Left hindlimb (tissue), 1 donor: ENCODE measurements around the gene MYBBP1A.

Source experiments
- DNase-seq: peaks from one replicate; pipeline ENCODE4 v3.0.0-alpha.2; 2018

MYBBP1A gene

DNA sequence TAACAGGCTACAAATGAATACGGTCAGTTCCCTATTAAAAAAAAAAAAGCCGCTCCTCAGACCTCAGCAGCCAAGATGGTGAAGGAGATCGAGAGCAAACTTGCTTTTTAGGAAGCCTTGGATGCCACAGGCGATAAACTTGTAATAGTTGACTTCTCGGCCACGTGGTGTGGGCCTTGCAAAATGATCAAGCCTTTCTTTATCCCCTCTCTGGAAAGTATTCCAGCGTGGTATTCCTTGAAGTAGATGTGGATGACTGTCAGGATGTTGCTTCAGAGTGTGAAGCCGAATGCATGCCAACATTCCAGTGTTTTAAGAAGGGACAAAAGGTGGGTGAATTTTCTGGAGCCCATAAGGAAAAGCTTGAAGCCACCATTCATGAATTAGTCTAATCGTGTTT lies 16.9 kb upstream of the MYBBP1A start:
- no peak for DNase-seq

- DNase-seq = no peak
Observed at GRCh38 chr17:4569591-4569990, 14.4 kb upstream of the MYBBP1A start.

GRCh38 chr17:4566785-4567184 lies 11.6 kb upstream of the MYBBP1A start:
- peak; percentile 54 for DNase-seq

- DNase-seq = peak; percentile 57
Observed at GRCh38 chr17:4565209-4566141, 10.3 kb upstream of the MYBBP1A start.

DNA sequence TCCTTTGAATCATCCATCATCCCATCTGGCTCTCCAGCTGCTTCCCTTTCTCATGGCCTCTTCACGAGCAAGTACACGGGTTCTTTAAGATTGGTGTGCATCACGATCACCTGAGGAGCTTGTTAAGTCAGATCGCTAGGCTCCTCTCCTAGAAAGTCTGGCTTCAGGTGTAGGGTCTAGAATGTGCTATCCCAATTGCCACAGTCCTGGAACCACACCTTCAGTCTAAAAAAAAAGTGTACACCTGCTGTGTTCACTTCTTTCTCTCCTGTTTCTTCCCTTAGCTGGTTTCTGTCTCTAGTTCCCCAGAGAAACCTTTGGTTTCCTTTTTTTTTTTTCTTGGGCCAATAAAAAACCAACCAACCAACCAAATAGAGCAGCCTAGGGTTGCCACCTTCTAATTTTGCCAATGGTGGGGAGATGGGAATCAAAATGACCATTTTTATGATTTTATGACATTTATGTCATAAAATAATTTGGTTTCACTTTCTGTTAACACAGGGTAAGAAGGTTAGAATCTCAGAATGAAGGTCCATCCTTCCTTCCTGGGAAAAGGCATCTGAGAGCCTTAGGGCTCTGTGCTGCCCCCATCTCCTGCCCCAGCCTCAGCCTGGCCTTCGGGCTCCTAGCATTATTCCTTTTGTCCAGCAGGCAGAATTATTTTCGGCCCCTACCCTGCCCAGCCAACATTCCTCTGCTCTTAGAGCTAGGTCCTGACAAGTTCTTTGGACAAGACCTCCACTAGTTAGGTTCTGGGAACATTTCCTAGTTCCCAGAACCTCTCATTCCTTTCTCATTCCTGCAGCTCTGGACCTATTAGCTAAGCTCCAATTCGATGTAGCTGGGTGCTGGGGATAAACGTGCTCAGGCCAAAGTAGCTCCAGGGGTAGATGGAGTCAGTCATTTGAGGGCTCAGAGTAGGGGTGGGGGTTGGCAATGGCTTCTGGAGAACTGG lies 7.1 kb upstream of the MYBBP1A start:
- DNase-seq = no peak

GRCh38 chr17:4560837-4561256 lies 5.7 kb upstream of the MYBBP1A start:
- DNase-seq = no peak

DNA sequence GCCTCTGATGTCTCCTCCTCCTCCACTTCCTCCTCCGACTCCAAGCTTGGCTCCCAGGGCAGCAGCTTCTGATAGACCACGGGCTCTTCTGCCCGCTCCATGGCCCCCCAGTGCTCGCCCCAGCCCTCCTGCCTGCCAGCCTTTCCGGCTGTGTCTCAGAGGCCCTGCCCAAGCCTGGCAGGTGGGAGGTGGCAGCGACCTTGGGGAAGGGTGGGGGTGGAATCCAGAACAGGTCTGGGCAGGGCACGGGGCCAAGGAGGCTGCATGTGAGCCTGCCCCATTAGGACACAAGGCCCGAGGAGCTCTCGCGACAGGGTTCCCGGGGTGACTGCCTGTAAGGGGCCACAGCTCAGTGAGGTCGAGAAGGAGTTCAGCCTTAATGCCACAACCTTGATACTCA lies 5.2 kb upstream of the MYBBP1A start, which contains the start of gene GGT6:
GGT6 (minus strand) TSS at position 157 of the 400 bp plus-strand sequence; CDS start at position 101, 56 bp downstream.
- no peak for DNase-seq

GRCh38 chr17:4559966-4560365 lies 4.8 kb upstream of the MYBBP1A start:
- no peak for DNase-seq

DNA sequence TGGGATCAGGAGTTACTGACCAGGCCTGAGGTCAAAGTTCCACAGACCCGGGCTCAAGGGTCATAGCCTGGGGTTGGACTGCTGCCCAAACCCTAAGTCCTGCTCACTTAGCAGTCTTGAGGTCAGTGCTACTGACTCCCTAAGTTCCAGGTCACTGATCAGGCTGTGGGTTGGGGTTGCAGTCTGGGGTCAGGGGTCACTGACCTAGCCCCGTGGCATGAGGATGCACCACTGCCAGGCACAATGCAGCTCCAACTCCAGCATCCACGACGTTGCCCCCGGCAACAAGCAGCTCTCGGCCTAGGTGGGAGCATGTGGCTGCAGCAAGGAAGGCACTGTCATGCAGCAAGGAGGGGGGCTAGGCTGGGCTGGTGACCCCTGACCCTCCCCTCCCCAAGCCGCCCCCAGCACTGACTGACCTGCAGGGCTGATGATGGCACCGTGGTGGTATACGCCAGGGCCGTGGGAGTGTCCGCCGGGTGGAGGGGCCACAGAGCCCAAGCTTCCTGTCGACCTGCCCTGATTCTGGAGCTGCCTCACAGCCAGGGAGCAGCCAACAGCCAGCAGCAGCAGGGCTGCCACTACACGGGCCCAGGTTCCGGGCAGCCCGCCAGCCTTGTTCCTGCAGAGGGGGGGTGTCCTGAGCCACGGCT lies 4.1 kb upstream of the MYBBP1A start:
- no peak for DNase-seq

DNA sequence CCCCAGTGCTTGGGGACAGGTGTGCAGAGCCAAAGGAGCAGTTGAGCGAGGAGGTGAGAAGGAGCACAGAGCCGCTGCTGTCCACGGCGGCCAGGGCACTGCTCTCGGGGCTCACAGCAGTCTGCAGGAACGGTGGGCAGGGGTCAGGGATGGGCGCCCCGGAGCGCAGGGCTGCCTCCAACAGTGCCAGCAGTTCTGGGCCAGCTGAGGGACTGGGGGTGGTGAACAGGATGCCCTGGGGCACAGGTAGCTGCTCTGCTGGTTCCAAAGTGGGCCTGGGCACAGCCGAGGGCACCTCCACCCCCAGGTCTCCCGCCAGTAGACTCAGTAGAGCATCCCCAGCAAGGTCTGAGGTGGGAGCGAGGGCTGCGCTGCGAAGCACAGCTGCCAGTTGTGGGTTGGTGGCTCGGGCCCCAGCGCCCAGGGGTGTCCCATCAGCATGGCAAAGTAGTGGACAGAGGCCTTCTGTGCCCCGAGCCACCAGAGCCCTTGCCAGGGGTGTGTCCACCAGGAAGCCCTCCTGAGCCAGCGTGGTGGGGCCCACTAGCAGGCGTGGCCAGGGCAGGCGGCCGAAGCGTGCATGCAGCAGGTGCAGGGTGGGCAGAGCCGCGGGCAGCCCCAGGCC lies 3.3 kb upstream of the MYBBP1A start:
- DNase-seq = no peak

- DNase-seq = no peak
Observed at GRCh38 chr17:4557626-4558346, 2.6 kb upstream of the MYBBP1A start.

GRCh38 chr17:4556996-4557395 lies 1.8 kb upstream of the MYBBP1A start:
- no peak for DNase-seq

DNA sequence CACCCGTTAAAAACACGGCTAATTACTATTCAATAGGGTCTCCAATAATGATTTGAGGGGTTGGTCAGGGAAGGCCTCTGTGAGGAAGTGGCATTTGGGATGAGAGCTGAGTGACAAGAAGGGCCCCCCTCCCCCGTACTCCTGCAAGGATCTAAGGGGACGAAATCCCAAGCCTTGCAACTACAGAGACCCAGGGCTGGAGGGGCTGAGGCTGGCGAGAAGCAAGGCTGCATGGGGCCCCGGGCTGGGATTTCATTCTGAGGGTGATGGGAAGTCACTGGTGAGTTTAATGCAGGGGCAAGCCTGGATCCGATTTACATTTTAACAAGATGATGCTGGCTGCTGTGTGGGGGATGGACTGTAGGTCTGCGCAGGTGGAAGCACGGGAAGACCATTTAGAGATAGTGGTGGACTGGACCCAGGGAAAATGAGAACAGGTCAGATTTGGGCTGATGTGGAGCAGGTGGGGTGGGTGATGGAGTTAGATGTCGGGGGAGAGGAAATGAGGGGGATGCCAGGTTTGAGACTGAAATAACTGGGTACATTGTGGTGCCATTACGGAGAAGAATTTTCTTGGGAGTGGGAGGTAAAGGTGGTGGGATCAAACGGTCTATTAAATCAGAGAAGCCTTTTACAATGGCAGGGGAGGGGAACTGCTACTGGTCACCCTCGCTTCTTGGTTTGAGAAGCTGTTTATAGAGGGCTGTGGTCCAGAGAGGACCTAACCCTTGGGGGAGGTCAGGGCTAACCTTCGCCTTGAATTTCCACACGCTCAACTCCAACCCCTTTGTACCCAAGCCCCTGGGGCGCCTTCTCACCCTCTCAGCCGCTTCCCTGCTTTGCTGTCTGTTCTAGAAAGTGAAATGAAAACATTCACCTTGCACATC lies 932 bp upstream of the MYBBP1A start:
- no peak for DNase-seq

- DNase-seq = peak; percentile 19
Observed at GRCh38 chr17:4554441-4554996, 665 bp downstream of the MYBBP1A start.

DNA sequence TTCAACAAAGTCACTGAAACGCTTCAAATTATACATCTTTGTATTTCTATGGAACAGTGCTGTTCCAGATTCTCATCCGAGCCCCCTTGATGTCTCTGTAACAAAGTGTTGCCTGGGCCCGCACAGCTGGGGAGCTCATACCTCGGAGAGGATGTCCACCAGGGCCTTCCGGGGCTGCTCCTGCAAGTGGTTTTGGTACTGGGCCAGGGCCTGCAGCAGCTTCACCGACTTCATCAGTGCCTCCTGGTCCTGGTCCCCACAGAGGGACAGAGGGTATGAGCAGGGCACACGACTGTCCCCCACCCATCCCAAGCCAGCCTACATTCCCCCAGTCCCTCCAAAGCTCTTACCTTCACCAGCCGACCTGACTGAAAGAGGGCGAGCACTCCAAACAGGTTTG lies 1.5 kb downstream of the MYBBP1A start:
- DNase-seq = no peak

GRCh38 chr17:4551796-4552525 lies 3.2 kb downstream of the MYBBP1A start:
- DNase-seq = no peak

DNA sequence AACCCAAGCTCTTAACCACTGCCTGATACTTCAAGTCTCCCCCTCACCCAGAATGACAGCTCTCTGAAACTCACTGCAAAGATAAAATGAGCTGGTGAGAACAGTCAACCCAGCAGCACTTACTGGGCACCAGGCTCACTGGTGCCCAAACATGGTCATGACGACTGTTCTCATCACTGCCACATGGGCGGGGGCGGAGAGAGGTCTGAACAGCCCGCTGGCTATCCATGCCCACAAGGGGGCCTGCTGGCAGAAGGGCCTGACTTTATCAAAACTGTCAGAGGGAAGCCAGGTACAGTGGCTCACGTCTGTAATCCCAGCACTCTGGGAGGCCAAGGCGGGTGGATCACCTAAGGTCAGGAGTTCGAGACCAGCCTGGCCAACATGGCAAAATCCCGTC lies 4.0 kb downstream of the MYBBP1A start:
- DNase-seq = no peak

DNA sequence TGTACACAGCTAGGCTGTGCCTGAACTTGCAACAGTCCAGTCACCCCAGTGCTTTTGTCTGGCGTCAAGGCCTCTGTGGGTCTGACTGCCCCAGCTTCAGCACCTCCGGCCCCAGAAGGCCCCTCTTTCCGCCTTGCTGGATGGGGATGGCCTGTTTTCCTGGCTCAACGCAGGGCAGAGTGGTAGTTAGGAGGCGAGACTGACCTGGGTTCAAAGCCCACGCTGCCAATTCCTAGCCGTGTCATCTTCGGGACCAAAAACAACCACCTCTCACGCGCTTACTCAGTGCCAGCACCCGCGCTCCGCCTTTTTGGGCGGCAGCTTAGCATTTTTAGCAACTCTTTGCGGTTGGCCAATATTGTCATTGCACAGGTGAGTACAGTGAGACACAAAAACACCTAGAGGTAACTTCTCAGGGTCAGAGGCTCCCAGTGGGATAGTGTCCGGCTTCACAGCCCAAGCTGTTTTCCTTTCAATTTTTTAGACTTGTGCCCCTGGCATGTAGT lies 4.6 kb downstream of the MYBBP1A start:
- no peak for DNase-seq

DNA sequence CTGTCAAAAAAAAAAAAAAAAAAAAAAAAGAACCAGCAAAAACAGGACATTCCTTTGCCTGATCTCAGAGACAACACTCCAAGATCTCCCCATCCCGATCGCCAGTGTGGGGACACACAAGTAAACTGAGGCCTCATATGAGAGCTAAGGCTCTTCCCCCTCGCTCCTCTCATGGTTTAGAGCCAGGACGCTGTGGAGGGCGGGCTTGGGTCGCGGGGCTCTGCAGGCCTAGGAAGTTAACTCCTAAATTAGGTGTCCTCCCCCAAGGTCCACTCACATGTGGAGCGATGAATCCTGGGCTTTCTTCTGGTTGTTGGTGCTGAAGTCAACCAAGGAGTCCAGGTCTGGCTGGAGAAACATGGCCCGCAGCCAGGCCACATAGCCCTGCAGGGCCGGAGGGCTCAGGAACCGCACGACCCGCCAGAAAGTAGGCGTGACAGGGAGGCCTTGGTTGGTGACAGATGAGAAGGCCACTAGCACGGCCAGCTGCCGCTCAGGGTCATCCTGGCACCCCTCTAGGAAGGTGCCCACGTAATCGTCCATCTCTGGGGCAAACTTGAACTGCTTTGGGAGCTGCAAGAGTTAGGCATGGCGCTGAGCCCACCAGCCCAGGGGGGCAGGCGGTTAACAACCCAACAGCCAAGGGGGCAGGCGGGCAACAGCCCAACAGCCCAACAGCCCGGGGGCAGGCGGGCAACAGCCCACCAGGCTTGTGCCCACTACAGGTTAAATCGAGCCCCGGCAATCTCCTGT lies 5.2 kb downstream of the MYBBP1A start:
- no peak for DNase-seq
